ENCODE results near the gene PTGR3.

PTGR3 gene

GRCh38 chr18:75214766-75215510 is 6.0 kb upstream of the PTGR3 start:
- DNase-seq (ENCODE audit: low spot score): no peak

GRCh38 chr18:75214332-75214690 is 5.4 kb upstream of the PTGR3 start:
- no peak for DNase-seq (ENCODE audit: low spot score)

GRCh38 chr18:75213611-75214331 is 4.8 kb upstream of the PTGR3 start:
- DNase-seq (ENCODE audit: low spot score): no peak

- no peak for DNase-seq (ENCODE audit: low spot score)
Observed at GRCh38 chr18:75212751-75213090, 3.8 kb upstream of the PTGR3 start.

- DNase-seq (ENCODE audit: low spot score): peak; percentile 59
Observed at GRCh38 chr18:75211953-75212750, 3.2 kb upstream of the PTGR3 start.

GRCh38 chr18:75211626-75211952 is 2.6 kb upstream of the PTGR3 start:
- DNase-seq (ENCODE audit: low spot score): peak; percentile 74

- peak; percentile 85 for DNase-seq (ENCODE audit: low spot score)
Observed at GRCh38 chr18:75211002-75211621, 2.2 kb upstream of the PTGR3 start.

GRCh38 chr18:75210274-75211001 is 1.5 kb upstream of the PTGR3 start, which contains the start of gene TSHZ1:
Gene TSHZ1, plus strand, starts transcription at chr18:75210797. Its CDS starts 1,080 bp downstream, at chr18:75211877.
- peak; percentile 63 for DNase-seq (ENCODE audit: low spot score)

- no peak for DNase-seq (ENCODE audit: low spot score)
Observed at GRCh38 chr18:75209951-75210258, 966 bp upstream of the PTGR3 start.

GRCh38 chr18:75208836-75209128 is 157 bp downstream of the PTGR3 start:
- DNase-seq (ENCODE audit: low spot score): no peak

GRCh38 chr18:75208155-75208835 is 644 bp downstream of the PTGR3 start:
- DNase-seq (ENCODE audit: low spot score): peak; percentile 81

- DNase-seq (ENCODE audit: low spot score): no peak
Observed at GRCh38 chr18:75207310-75208154, 1.4 kb downstream of the PTGR3 start.

GRCh38 chr18:75206452-75207309 is 2.3 kb downstream of the PTGR3 start:
- no peak for DNase-seq (ENCODE audit: low spot score)

GRCh38 chr18:75205514-75206132 is 3.3 kb downstream of the PTGR3 start:
- no peak for DNase-seq (ENCODE audit: low spot score)

- peak; percentile 64 for DNase-seq (ENCODE audit: low spot score)
Observed at GRCh38 chr18:75204732-75205513, 4.0 kb downstream of the PTGR3 start.

GRCh38 chr18:75204269-75204731 is 4.6 kb downstream of the PTGR3 start:
- DNase-seq (ENCODE audit: low spot score): no peak

- no peak for DNase-seq (ENCODE audit: low spot score)
Observed at GRCh38 chr18:75203416-75204268, 5.3 kb downstream of the PTGR3 start.

Data from D341Med (cell line).